Mucosa of descending colon (tissue), 3 donors: ENCODE data around the gene HMGXB3. TPM values are rescaled to one million over a fixed set of nuclear protein-coding genes. Genes with fewer than 3 reads are reported as not detected.
"Not testable (repeated sequence)": the region's sequence is repeated elsewhere in the genome, so short reads cannot be mapped to it uniquely, and the experiment has no call there.

Experiments used
- ATAC-seq: fragments of 200-7000 bp; cut with Tn5 transposase; one replicate; pipeline ENCODE4 v1.9.1; 2020; ENCODE audit warnings: mild to moderate bottlenecking, moderate library complexity
- DNase-seq, 3 donors: peaks; one replicate each; pipeline ENCODE4 v3.0.0-alpha.2; 2020
- H3K36me3 ChIP-seq: fragments of 200-600 bp; one replicate; pipeline ENCODE4 v1.8.0; 2021; ENCODE audit warnings: low read depth, mild to moderate bottlenecking
- H3K4me1 ChIP-seq: fragments of 200-600 bp; one replicate; pipeline ENCODE4 v1.8.0; 2021; ENCODE audit warnings: low read depth, mild to moderate bottlenecking
- H3K4me3 ChIP-seq: fragments of 200-600 bp; one replicate; pipeline ENCODE4 v1.8.0; 2021; ENCODE audit warnings: mild to moderate bottlenecking
- H3K9me3 ChIP-seq: fragments of 200-600 bp; one replicate; pipeline ENCODE4 v1.8.0; 2021; ENCODE audit warnings: mild to moderate bottlenecking
- intact Hi-C, 2 donors: fragments of 100-400 bp; cut with DNase I in 1 of 2; cut with micrococcal nuclease in 1 of 2; formaldehyde crosslinking; loops; one replicate each; pipeline versions ENCODE4 v1.11.0 to v1.11.1; 2022; cut with DNase I, micrococcal nuclease
- total RNA-seq, 3 donors: library from RNA; stranded (reverse); fragmentation: NEBNext Ultra II Directional in 2 of 3; extraction: Animal tissue kit (Norgen Biotek cat#: 25700) in 2 of 3; gene quantifications; one replicate each; pipeline versions ENCODE4 v1.2.1 to v1.2.4, GENCODE V29; 2021 to 2023
- TF ChIP-seq, protein P1 (sequence below): fragments of 200-600 bp; IDR thresholded peaks from one replicate; pipeline ENCODE4 v1.8.0; 2022; ENCODE audit warnings: antibody characterized with exemption, mild to moderate bottlenecking
- donor health status: DM: no; HTN: no; CAD: no; lungs with moderate emphysema.
- donor health status: DM: no; HTN: no; CAD: no.
- donor health status: DM: no; HTN: yes; CAD: no.

HMGXB3 gene
- total RNA-seq, 3 donors from 2014 or later, result 25.7 to 37.5 (median 31.2) TPM

DNA sequence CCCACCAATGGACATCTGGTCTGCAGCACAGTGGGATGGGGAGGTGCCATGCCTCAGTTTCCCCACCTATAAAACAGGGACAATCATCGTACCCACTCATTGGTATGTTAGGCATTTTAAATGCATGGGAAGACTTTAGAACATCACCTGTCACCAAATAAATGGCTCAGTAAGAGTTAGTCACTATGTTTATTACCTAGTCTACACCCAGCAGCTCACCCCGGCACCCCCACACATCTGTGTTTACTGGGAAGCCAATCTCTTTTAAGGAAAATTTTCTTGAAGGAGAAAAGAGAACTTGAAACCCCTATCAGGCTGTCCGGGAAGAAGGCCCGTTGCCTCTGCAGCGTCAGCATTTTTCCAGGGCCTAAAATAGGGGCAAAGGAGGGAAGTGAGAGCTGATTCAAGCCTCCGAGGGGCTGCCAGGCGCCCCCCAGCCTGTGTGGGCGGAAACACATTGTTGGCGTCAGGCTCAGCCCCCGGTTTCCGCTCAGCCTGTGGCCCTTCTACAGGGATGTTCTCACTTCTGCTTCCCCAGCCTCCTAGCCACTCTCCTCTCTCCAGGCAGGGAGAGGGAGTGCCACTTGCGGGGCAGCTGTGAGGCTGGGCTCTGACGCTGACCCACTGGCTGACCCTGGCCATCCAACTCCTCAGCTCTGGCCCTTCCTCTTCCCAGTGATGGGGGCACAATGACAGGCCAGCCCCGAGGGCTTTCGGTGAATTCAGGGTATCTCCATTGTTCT, 81.2 kb downstream of the HMGXB3 start:
- intact Hi-C loops, result no loop called here
- Histone ChIP-seq H3K4me3 (no peak overlapping the region), H3K9me3 (no peaks in the 10 kb centered on the region), H3K36me3 (no peaks in the 10 kb centered on the region), H3K4me1 (no peaks in the 10 kb centered on the region)
- TF ChIP-seq, protein P1, sequence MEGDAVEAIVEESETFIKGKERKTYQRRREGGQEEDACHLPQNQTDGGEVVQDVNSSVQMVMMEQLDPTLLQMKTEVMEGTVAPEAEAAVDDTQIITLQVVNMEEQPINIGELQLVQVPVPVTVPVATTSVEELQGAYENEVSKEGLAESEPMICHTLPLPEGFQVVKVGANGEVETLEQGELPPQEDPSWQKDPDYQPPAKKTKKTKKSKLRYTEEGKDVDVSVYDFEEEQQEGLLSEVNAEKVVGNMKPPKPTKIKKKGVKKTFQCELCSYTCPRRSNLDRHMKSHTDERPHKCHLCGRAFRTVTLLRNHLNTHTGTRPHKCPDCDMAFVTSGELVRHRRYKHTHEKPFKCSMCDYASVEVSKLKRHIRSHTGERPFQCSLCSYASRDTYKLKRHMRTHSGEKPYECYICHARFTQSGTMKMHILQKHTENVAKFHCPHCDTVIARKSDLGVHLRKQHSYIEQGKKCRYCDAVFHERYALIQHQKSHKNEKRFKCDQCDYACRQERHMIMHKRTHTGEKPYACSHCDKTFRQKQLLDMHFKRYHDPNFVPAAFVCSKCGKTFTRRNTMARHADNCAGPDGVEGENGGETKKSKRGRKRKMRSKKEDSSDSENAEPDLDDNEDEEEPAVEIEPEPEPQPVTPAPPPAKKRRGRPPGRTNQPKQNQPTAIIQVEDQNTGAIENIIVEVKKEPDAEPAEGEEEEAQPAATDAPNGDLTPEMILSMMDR, result no peak
- DNase-seq, result peak; percentile 44 to 65 (median 46)
- peak; percentile 64 for ATAC-seq

DNA sequence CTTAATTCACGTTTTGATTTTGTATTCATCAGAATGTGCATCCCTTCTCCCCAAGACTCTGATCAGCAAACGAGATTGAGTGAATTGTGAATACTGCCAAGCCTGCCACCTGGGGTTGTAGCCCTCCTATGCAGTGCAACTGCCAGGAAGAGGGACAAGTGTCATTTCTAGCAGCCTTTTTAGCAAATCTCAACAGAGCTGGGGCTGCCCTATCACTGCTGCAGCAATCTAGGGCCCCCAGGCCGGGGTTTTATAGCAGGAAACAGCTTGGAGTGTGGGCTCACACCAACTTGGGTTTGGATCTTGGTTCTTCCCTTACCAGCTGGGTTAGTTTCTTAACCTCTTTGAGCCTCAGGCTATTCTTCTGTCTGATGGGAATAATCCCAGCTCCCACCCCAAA, 81.8 kb downstream of the HMGXB3 start:
- H3K36me3 ChIP-seq, result no peaks in the 10 kb centered on the region
- no peaks in the 10 kb centered on the region for H3K9me3 ChIP-seq
- DNase-seq, result no peak
- H3K4me1 ChIP-seq, result no peaks in the 10 kb centered on the region
- H3K4me3 ChIP-seq, result no peak overlapping the region
- TF ChIP-seq, protein P1, result no peak
- intact Hi-C loops, result no loop called here
- no peak for ATAC-seq

DNA sequence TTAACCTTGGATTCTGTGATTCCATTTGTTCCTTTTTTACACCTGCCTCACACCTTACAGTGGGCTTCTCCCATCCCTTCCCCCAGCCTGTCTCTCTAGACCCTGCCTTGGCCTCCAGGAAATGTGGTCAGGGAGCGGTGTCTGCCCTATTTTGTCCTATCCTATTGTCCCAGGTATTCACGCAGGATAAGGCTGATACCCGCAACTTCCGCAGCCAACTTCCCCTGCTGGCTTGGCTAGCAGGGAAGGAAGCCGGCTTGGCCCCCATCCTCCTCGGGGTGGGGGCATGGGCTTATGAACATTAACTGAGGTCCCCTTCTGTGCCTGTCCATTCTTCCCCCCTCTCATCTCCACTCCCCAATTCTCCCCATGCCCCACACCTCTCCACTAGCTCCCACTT, 82.3 kb downstream of the HMGXB3 start:
- DNase-seq (peak in 1 of 3 donors; percentile 40), ATAC-seq (no peak)
- Histone ChIP-seq H3K4me1 (no peaks in the 10 kb centered on the region), H3K36me3 (no peaks in the 10 kb centered on the region), H3K4me3 (no peak overlapping the region), H3K9me3 (no peaks in the 10 kb centered on the region)
- intact Hi-C loops, result no loop called here
- TF ChIP-seq, protein P1, result no peak

DNA sequence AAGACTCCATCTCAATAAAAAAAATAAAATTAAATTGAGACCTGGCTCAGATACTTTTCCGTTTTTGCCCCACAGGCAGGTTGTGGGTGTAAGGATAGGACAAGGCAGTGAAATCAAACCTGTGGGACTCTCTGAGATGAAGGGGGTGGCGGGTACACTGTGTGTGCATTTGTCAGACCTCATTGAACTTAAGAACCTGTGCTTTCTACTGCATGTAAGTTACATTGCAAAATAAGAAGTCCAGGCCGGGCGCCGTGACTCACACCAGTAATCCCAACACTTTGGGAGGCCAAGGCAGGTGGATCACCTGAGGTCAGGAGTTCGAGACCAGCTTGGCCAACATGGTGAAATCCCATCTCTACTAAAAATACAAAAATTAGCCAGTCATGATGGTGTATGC, 84.2 kb downstream of the HMGXB3 start:
- H3K4me1 ChIP-seq, H3K36me3 ChIP-seq, DNase-seq, H3K9me3 ChIP-seq, ATAC-seq, intact Hi-C loops, H3K4me3 ChIP-seq: not testable (repeated sequence)

DNA sequence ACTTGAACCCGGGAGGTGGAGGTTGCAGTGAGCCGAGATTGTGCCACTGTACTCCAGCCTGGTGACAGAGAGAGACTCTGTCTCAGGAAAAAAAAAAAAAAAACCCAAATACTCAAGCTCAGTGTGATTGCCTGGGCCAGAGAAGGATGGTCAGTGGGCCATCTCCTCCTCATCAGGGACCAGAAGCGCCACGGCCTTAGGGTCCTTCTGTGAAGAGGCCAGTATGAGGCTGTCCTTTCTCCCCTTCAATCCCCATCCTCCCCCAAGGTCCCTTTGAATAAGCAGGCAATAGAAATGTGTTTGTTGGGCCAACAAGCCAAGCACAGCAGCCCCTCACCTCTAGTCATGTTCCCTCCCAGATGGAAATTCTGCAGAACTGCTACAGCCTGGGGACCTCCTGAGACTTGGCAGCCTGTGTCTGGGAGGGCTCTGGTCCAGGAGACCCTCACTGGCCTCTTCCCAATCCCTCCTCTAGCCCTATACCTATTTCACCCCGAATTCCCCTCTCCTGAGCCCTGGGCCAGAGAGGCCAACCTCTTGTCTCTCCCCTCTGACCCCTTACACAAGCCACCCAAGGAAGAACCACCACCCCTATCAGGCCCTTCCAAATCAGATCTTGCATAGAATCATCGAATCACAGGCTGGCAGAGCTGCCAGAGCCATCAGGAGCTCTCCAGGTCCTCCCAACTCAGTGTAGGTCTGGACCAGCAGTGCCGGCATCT, 84.8 kb downstream of the HMGXB3 start:
- DNase-seq (no peak), ATAC-seq (no peak)
- intact Hi-C loops, result no loop called here
- H3K36me3 ChIP-seq, result no peaks in the 10 kb centered on the region
- H3K9me3 ChIP-seq, result no peaks in the 10 kb centered on the region
- TF ChIP-seq, protein P1, result no peak
- H3K4me3 ChIP-seq, result no peak overlapping the region
- H3K4me1 ChIP-seq, result no peaks in the 10 kb centered on the region
